ENCODE results near the gene RTN4RL2. TPM values are rescaled to one million over a fixed set of nuclear protein-coding genes. Genes with fewer than 3 reads are reported as not detected.

Gene RTN4RL2
- total and polyA plus RNA-seq, 2 donors (not counting 3 experiments of a cell fraction or from before 2014, with no cell fraction given): 0.35 to 1.3 TPM

GRCh38 chr11:57496109-57496820 is 35.9 kb downstream of the RTN4RL2 start:
- dilution Hi-C loops (cut with MboI; ENCODE audit: extremely low pct_ligation_motif_present, low sequenced_read_pairs): no loop called here

DNA sequence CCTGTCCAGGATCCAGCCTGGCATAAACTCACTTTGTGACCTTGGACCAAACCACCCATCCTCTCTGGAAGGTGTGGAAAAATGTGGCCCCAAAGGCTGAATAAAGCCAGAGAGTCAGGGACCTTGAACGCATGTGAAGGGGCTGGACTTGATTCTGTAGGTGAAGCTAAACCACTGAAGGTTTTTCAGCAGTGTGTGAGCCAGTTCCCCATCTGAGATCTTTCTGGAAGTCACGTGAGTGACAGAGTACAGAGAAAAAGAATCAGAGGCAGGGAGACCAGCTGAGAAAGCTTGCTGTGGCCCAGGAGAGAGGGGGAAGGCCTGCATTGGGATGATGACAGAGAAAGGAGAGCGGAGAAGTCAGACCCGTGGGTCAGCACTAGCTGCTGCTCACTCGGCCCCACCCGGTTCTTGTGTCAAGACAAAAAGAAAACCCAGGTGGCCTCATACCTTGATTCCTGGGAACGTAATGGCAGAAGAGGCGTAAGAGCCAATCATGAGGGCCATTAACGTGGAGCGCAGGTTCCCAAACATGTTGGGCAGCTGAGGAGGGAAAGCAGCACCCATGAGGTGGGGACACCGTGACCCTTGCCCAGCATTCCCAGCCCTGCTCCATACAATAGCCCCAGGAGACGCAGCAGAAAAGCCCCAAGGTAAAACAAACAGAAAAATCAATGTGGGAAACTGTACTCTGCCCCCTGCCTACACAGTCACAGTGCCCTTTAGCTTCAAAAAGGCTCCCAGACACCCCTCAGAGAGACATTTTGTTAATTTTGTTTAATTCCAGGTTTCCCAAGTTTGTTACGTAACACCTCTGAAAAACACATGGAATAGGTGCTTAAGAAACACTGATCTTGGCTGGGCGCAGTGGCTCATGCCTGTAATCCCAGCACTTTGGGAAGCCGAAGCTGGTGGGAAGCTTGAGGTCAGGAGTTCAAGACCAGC is 37.2 kb downstream of the RTN4RL2 start:
- ChIA-PET CTCF (no interaction called here), POLR2A (no interaction called here)
- Histone ChIP-seq H3K9me3 (replicated peaks; ENCODE audit: control insufficient read depth, insufficient read depth, low read length) (no peaks in the 10 kb centered on the region), H3K27me3 (ENCODE audit: control insufficient read depth in 2 of 2, insufficient read depth in 2 of 2, low read length in 2 of 2) (no peaks in the 10 kb centered on the region), H3K4me2 (ENCODE audit: insufficient read depth, low read length) (no peak overlapping the region), H3K4me1 (ENCODE audit: control insufficient read depth, extremely low read depth, insufficient read depth, low read length) (peaks cover 7% of the 10 kb centered on the region), H3K4me3 (replicated peaks in 1 of 3; ENCODE audit: insufficient read depth in 1 of 3, low read depth in 1 of 3, low read length in 3 of 3) (no peak overlapping the region), H3K27ac (ENCODE audit: insufficient read depth, low read depth, low read length) (no peak overlapping the region), H4K20me1 (replicated peaks; ENCODE audit: control insufficient read depth, extremely low read depth, insufficient read depth, low read length) (no peaks in the 10 kb centered on the region), H3K79me2 (ENCODE audit: control insufficient read depth, insufficient read depth, low read length) (no peaks in the 10 kb centered on the region), H3K9me1 (replicated peaks; ENCODE audit: control insufficient read depth, extremely low read depth, insufficient read depth, low read length) (no peaks in the 10 kb centered on the region), H3K9ac (replicated peaks; ENCODE audit: extremely low read depth, insufficient read depth, low read length) (no peak overlapping the region), H3K36me3 (ENCODE audit: control insufficient read depth in 2 of 2, extremely low read depth in 1 of 2, insufficient read depth in 2 of 2, low read length in 2 of 2) (no peaks in the 10 kb centered on the region), H2AFZ (ENCODE audit: low read depth, low read length) (no peak overlapping the region)
- FAIRE-seq: no peak
- TF ChIP-seq GATA2 (IDR thresholded peaks at IDR 0.05; ENCODE audit: insufficient read depth, insufficient read length, low read depth, low read length) (no peak), MYC (IDR thresholded peaks at IDR 0.05; ENCODE audit: low read depth, low read length) (no peak), EZH2 (IDR thresholded peaks at IDR 0.05; ENCODE audit: borderline replicate concordance, low read depth, low read length, severe bottlenecking) (no peak), JUN (IDR thresholded peaks at IDR 0.05; ENCODE audit: borderline replicate concordance, insufficient read depth, insufficient read length, low read depth) (no peak), FOS (IDR thresholded peaks at IDR 0.05; ENCODE audit: borderline replicate concordance, insufficient read depth, low read length) (no peak), POLR2AphosphoS5 (IDR thresholded peaks at IDR 0.05; ENCODE audit: insufficient read depth, low read depth, low read length) (no peak), POLR2A (IDR thresholded peaks at IDR 0.05; ENCODE audit: low read depth, low read length) (no peak)
- TF ChIP-seq, protein P1, sequence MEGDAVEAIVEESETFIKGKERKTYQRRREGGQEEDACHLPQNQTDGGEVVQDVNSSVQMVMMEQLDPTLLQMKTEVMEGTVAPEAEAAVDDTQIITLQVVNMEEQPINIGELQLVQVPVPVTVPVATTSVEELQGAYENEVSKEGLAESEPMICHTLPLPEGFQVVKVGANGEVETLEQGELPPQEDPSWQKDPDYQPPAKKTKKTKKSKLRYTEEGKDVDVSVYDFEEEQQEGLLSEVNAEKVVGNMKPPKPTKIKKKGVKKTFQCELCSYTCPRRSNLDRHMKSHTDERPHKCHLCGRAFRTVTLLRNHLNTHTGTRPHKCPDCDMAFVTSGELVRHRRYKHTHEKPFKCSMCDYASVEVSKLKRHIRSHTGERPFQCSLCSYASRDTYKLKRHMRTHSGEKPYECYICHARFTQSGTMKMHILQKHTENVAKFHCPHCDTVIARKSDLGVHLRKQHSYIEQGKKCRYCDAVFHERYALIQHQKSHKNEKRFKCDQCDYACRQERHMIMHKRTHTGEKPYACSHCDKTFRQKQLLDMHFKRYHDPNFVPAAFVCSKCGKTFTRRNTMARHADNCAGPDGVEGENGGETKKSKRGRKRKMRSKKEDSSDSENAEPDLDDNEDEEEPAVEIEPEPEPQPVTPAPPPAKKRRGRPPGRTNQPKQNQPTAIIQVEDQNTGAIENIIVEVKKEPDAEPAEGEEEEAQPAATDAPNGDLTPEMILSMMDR (IDR thresholded peaks at IDR 0.05; ENCODE audit: extremely low read depth in 1 of 2, insufficient read depth in 1 of 2, low read depth in 1 of 2, low read length in 2 of 2): no peak
- TF ChIP-seq, protein P2, sequence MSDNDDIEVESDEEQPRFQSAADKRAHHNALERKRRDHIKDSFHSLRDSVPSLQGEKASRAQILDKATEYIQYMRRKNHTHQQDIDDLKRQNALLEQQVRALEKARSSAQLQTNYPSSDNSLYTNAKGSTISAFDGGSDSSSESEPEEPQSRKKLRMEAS (IDR thresholded peaks at IDR 0.05; ENCODE audit: insufficient read depth, insufficient read length): no peak
- no peak for DNase-seq (ENCODE audit: low read depth, low spot score)
- intact Hi-C loops (cut with micrococcal nuclease): no loop called here
- no TSS peak for BruUV-seq (replicated peaks)
- dilution Hi-C loops (cut with MboI; ENCODE audit: extremely low pct_ligation_motif_present, low sequenced_read_pairs): no loop called here

More at GRCh38 chr11:57496109-57496820, 35.9 kb downstream of the RTN4RL2 start:
- Histone ChIP-seq H3K27ac (ENCODE audit: insufficient read depth, low read depth, low read length) (no peak overlapping the region), H3K4me3 (replicated peaks in 1 of 3; ENCODE audit: insufficient read depth in 1 of 3, low read depth in 1 of 3, low read length in 3 of 3) (no peak overlapping the region), H3K4me2 (ENCODE audit: insufficient read depth, low read length) (no peak overlapping the region), H3K9me1 (replicated peaks; ENCODE audit: control insufficient read depth, extremely low read depth, insufficient read depth, low read length) (no peaks in the 10 kb centered on the region), H3K9ac (replicated peaks; ENCODE audit: extremely low read depth, insufficient read depth, low read length) (no peak overlapping the region), H2AFZ (ENCODE audit: low read depth, low read length) (no peak overlapping the region), H3K79me2 (ENCODE audit: control insufficient read depth, insufficient read depth, low read length) (no peaks in the 10 kb centered on the region), H3K27me3 (ENCODE audit: control insufficient read depth in 2 of 2, insufficient read depth in 2 of 2, low read length in 2 of 2) (no peaks in the 10 kb centered on the region), H3K4me1 (ENCODE audit: control insufficient read depth, extremely low read depth, insufficient read depth, low read length) (peaks cover 7% of the 10 kb centered on the region), H4K20me1 (replicated peaks; ENCODE audit: control insufficient read depth, extremely low read depth, insufficient read depth, low read length) (no peaks in the 10 kb centered on the region), H3K9me3 (replicated peaks; ENCODE audit: control insufficient read depth, insufficient read depth, low read length) (no peaks in the 10 kb centered on the region), H3K36me3 (ENCODE audit: control insufficient read depth in 2 of 2, extremely low read depth in 1 of 2, insufficient read depth in 2 of 2, low read length in 2 of 2) (no peaks in the 10 kb centered on the region)
- no peak for TF ChIP-seq FOS (IDR thresholded peaks at IDR 0.05; ENCODE audit: borderline replicate concordance, insufficient read depth, low read length)
- TF ChIP-seq EZH2 (IDR thresholded peaks at IDR 0.05; ENCODE audit: borderline replicate concordance, low read depth, low read length, severe bottlenecking): no peak
- DNase-seq (ENCODE audit: low read depth, low spot score) (no peak), FAIRE-seq (no peak)
- intact Hi-C loops (cut with micrococcal nuclease): no loop called here
- ChIA-PET POLR2A (no interaction called here), CTCF (interaction anchor here (1.4 to 6.3 kb wide), 4 partner anchors 9 to 32 kb away, joined by 3 to 166 read pairs (median 100); partner anchors contain the start of gene SLC43A1)
- no TSS peak for BruUV-seq (replicated peaks)

All from endothelial cell of umbilical vein (primary cell).